ENCODE measurements around the gene ETNPPL.

DNA sequence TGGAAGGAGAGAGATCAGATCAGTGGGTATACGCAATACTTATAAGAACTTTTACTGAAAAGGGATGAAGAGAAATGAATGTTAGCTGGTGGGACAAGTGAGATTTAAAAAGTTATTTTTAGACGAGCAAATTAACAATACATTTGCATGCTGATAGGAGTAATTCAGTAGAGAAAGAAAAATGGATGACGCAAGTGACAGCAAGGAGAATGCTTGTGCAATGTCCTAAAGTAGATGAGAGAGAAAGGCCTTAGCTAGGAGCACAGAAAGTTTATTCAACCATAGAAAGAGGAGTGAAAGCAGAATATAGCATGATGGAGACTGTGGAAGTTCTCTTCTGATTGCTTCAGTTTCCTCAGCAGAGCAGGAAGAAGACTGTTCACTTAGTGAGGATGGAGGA, 66.7 kb downstream of the ETNPPL start:
- TF ChIP-seq CTCF (IDR thresholded peaks at IDR 0.05; ENCODE audit: extremely low read depth in 1 of 2, insufficient read depth in 1 of 2, low read depth in 1 of 2, low read length in 2 of 2): no peak
- no peak for TF ChIP-seq EZH2 (IDR thresholded peaks at IDR 0.05; ENCODE audit: borderline replicate concordance, low read depth, low read length, severe bottlenecking)
- TF ChIP-seq POLR2A (IDR thresholded peaks at IDR 0.05; ENCODE audit: low read depth, low read length): no peak
- no peak for TF ChIP-seq FOS (IDR thresholded peaks at IDR 0.05; ENCODE audit: borderline replicate concordance, insufficient read depth, low read length)

All from endothelial cell of umbilical vein (primary cell).